HEK293 (cell line): ENCODE measurements around the gene PGPEP1.
A peak's percentile ranks its signal among the peaks of the same experiment; 100 is the strongest.

Experiments used
- BCL11B ChIP-seq: fragments of 450-650 bp; formaldehyde crosslinking; IDR thresholded peaks from 2 replicates; pipeline ENCODE4 v1.5.1; 2016; ENCODE audit warnings: low read depth, missing biosample characterization, missing genetic modification characterization
- CTCF ChIP-seq: fragments of 450-650 bp; formaldehyde crosslinking; IDR thresholded peaks from 2 replicates; pipeline ENCODE4 v1.5.1; 2016; ENCODE audit warnings: missing biosample characterization, missing genetic modification characterization
- ZBTB20 ChIP-seq: fragments of 450-650 bp; formaldehyde crosslinking; IDR thresholded peaks from 2 replicates; pipeline ENCODE4 v1.5.1; 2016; ENCODE audit warnings: missing biosample characterization, missing genetic modification characterization
- TF ChIP-seq, protein P1 (sequence below): fragments of 450-650 bp; formaldehyde crosslinking; IDR thresholded peaks from 2 replicates; pipeline ENCODE4 v1.5.1; 2016; ENCODE audit warnings: missing biosample characterization, missing genetic modification characterization
- TF ChIP-seq, protein P2 (sequence below): fragments of 450-650 bp; IDR thresholded peaks from 2 replicates; pipeline ENCODE4 v1.5.1; 2018; ENCODE audit warnings: missing biosample characterization, missing genetic modification characterization
- TF ChIP-seq, protein P3 (sequence below): fragments of 450-650 bp; formaldehyde crosslinking; IDR thresholded peaks from 2 replicates; pipeline ENCODE4 v1.5.0; 2017; ENCODE audit warnings: missing biosample characterization, missing genetic modification characterization, borderline replicate concordance
- TF ChIP-seq, protein P4 (sequence below): fragments of 450-650 bp; formaldehyde crosslinking; IDR thresholded peaks from 2 replicates; pipeline ENCODE4 v1.5.1; 2016; ENCODE audit warnings: missing biosample characterization, missing genetic modification characterization
- TF ChIP-seq, protein P5 (sequence below): fragments of 450-650 bp; formaldehyde crosslinking; IDR thresholded peaks from 2 replicates; pipeline ENCODE4 v1.5.1; 2016; ENCODE audit warnings: missing biosample characterization, missing genetic modification characterization

- TF ChIP-seq CTCF (tag by site-specific recombination): peak; percentile 46; the same call in 1 of the 2 replicates
- TF ChIP-seq, protein P1, sequence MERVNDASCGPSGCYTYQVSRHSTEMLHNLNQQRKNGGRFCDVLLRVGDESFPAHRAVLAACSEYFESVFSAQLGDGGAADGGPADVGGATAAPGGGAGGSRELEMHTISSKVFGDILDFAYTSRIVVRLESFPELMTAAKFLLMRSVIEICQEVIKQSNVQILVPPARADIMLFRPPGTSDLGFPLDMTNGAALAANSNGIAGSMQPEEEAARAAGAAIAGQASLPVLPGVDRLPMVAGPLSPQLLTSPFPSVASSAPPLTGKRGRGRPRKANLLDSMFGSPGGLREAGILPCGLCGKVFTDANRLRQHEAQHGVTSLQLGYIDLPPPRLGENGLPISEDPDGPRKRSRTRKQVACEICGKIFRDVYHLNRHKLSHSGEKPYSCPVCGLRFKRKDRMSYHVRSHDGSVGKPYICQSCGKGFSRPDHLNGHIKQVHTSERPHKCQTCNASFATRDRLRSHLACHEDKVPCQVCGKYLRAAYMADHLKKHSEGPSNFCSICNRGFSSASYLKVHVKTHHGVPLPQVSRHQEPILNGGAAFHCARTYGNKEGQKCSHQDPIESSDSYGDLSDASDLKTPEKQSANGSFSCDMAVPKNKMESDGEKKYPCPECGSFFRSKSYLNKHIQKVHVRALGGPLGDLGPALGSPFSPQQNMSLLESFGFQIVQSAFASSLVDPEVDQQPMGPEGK (tag by site-specific recombination): peak; percentile 97
- TF ChIP-seq BCL11B: no peak
- TF ChIP-seq, protein P2, sequence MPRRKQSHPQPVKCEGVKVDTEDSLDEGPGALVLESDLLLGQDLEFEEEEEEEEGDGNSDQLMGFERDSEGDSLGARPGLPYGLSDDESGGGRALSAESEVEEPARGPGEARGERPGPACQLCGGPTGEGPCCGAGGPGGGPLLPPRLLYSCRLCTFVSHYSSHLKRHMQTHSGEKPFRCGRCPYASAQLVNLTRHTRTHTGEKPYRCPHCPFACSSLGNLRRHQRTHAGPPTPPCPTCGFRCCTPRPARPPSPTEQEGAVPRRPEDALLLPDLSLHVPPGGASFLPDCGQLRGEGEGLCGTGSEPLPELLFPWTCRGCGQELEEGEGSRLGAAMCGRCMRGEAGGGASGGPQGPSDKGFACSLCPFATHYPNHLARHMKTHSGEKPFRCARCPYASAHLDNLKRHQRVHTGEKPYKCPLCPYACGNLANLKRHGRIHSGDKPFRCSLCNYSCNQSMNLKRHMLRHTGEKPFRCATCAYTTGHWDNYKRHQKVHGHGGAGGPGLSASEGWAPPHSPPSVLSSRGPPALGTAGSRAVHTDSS: no peak
- TF ChIP-seq, protein P3, sequence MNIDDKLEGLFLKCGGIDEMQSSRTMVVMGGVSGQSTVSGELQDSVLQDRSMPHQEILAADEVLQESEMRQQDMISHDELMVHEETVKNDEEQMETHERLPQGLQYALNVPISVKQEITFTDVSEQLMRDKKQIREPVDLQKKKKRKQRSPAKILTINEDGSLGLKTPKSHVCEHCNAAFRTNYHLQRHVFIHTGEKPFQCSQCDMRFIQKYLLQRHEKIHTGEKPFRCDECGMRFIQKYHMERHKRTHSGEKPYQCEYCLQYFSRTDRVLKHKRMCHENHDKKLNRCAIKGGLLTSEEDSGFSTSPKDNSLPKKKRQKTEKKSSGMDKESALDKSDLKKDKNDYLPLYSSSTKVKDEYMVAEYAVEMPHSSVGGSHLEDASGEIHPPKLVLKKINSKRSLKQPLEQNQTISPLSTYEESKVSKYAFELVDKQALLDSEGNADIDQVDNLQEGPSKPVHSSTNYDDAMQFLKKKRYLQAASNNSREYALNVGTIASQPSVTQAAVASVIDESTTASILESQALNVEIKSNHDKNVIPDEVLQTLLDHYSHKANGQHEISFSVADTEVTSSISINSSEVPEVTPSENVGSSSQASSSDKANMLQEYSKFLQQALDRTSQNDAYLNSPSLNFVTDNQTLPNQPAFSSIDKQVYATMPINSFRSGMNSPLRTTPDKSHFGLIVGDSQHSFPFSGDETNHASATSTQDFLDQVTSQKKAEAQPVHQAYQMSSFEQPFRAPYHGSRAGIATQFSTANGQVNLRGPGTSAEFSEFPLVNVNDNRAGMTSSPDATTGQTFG (tag by site-specific recombination): no peak
- TF ChIP-seq, protein P4, sequence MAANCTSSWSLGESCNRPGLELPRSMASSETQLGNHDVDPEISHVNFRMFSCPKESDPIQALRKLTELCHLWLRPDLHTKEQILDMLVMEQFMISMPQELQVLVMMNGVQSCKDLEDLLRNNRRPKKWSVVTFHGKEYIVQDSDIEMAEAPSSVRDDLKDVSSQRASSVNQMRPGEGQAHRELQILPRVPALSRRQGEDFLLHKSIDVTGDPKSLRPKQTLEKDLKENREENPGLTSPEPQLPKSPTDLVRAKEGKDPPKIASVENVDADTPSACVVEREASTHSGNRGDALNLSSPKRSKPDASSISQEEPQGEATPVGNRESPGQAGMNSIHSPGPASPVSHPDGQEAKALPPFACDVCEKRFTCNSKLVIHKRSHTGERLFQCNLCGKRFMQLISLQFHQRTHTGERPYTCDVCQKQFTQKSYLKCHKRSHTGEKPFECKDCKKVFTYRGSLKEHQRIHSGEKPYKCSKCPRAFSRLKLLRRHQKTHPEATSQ (tag by site-specific recombination): 0 out of 2 replicates have a peak, but pooled peaks have one; percentile 31
- TF ChIP-seq, protein P5, sequence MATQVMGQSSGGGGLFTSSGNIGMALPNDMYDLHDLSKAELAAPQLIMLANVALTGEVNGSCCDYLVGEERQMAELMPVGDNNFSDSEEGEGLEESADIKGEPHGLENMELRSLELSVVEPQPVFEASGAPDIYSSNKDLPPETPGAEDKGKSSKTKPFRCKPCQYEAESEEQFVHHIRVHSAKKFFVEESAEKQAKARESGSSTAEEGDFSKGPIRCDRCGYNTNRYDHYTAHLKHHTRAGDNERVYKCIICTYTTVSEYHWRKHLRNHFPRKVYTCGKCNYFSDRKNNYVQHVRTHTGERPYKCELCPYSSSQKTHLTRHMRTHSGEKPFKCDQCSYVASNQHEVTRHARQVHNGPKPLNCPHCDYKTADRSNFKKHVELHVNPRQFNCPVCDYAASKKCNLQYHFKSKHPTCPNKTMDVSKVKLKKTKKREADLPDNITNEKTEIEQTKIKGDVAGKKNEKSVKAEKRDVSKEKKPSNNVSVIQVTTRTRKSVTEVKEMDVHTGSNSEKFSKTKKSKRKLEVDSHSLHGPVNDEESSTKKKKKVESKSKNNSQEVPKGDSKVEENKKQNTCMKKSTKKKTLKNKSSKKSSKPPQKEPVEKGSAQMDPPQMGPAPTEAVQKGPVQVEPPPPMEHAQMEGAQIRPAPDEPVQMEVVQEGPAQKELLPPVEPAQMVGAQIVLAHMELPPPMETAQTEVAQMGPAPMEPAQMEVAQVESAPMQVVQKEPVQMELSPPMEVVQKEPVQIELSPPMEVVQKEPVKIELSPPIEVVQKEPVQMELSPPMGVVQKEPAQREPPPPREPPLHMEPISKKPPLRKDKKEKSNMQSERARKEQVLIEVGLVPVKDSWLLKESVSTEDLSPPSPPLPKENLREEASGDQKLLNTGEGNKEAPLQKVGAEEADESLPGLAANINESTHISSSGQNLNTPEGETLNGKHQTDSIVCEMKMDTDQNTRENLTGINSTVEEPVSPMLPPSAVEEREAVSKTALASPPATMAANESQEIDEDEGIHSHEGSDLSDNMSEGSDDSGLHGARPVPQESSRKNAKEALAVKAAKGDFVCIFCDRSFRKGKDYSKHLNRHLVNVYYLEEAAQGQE (tag by site-specific recombination): no peak
- peak; percentile 40; the same call in 1 of the 2 replicates for TF ChIP-seq ZBTB20
Measured at GRCh38 chr19:18304458-18305310, 35.7 kb upstream of the PGPEP1 start.
